ENCODE data around the gene FBH1. TPM values are rescaled to one million over a fixed set of nuclear protein-coding genes. Genes with fewer than 3 reads are reported as not detected.
"Not testable (repeated sequence)": the region's sequence is repeated elsewhere in the genome, so short reads cannot be mapped to it uniquely, and the experiment has no call there.

The FBH1 gene
- total RNA-seq, 1 experiment from 2014 or later = 50.5 TPM

- Histone ChIP-seq H3K36me3 (ENCODE audit: control insufficient read depth, insufficient read depth, low read length) (no peaks in the 10 kb centered on the region), H3K9me3 (ENCODE audit: control insufficient read depth, insufficient read depth, low read depth, low read length) (no peaks in the 10 kb centered on the region), H3K4me1 (ENCODE audit: control insufficient read depth, insufficient read depth, low read length) (no peaks in the 10 kb centered on the region), H3K4me3 (ENCODE audit: low read depth in 2 of 2, low read length in 2 of 2) (no peak overlapping the region), H3K27ac (ENCODE audit: low read length) (no peak overlapping the region), H3K27me3 (ENCODE audit: control insufficient read depth, insufficient read depth, low read length) (no peaks in the 10 kb centered on the region)
- CTCF ChIA-PET = no interaction called here
- intact Hi-C loops (cut with micrococcal nuclease; ENCODE audit: unreplicated experiment) = no loop called here
- in situ Hi-C loops (cut with HindIII; ENCODE audit: low pct_unique_long_range_greater_than_20kb, low sequenced_read_pairs) = no loop called here
- no TSS peak for BruUV-seq (replicated peaks)
- DNase-seq (ENCODE audit: low read depth, low spot score) = no peak
- TF ChIP-seq TCF7L2 (IDR thresholded peaks at IDR 0.05; ENCODE audit: low read depth, low read length) = no peak
- no peak for TF ChIP-seq CTCF (IDR thresholded peaks at IDR 0.05)
- POLR2A ChIA-PET = no interaction called here
- no peak for ATAC-seq
Observed at GRCh38 chr10:5904227-5904626, 14.2 kb downstream of the FBH1 start.

GRCh38 chr10:5905854-5906507, 15.9 kb downstream of the FBH1 start:
- H3K9me3 ChIP-seq (ENCODE audit: control insufficient read depth, insufficient read depth, low read depth, low read length) = no peaks in the 10 kb centered on the region
- DNase-seq (ENCODE audit: low read depth, low spot score) (no peak), ATAC-seq (no peak)
- in situ Hi-C loops (cut with HindIII; ENCODE audit: low pct_unique_long_range_greater_than_20kb, low sequenced_read_pairs) = no loop called here
- no peak overlapping the region for H3K4me3 ChIP-seq (ENCODE audit: low read depth in 2 of 2, low read length in 2 of 2)
- CTCF ChIA-PET = no interaction called here
- BruUV-seq (replicated peaks) = no TSS peak
- POLR2A ChIA-PET = no interaction called here
- no peak for TF ChIP-seq POLR2AphosphoS5 (IDR thresholded peaks at IDR 0.05; ENCODE audit: low read depth, low read length)
- no peak for TF ChIP-seq SIN3A (IDR thresholded peaks at IDR 0.05; ENCODE audit: borderline replicate concordance, insufficient read depth, low read depth, low read length)
- TF ChIP-seq TCF7L2 (IDR thresholded peaks at IDR 0.05; ENCODE audit: low read depth, low read length) = no peak
- no peak for TF ChIP-seq CTCF (IDR thresholded peaks at IDR 0.05)
- intact Hi-C loops (cut with micrococcal nuclease; ENCODE audit: unreplicated experiment) = no loop called here
- no peaks in the 10 kb centered on the region for H3K36me3 ChIP-seq (ENCODE audit: control insufficient read depth, insufficient read depth, low read length)
- no peak overlapping the region for H3K27ac ChIP-seq (ENCODE audit: low read length)
- no peaks in the 10 kb centered on the region for H3K27me3 ChIP-seq (ENCODE audit: control insufficient read depth, insufficient read depth, low read length)
- H3K4me1 ChIP-seq (ENCODE audit: control insufficient read depth, insufficient read depth, low read length) = no peaks in the 10 kb centered on the region

GRCh38 chr10:5906651-5907050, 16.6 kb downstream of the FBH1 start:
- intact Hi-C loops (cut with micrococcal nuclease; ENCODE audit: unreplicated experiment) = no loop called here
- no peak for TF ChIP-seq SIN3A (IDR thresholded peaks at IDR 0.05; ENCODE audit: borderline replicate concordance, insufficient read depth, low read depth, low read length)
- no peak for TF ChIP-seq CTCF (IDR thresholded peaks at IDR 0.05)
- no peak for TF ChIP-seq POLR2AphosphoS5 (IDR thresholded peaks at IDR 0.05; ENCODE audit: low read depth, low read length)
- TF ChIP-seq REST (IDR thresholded peaks at IDR 0.05; ENCODE audit: insufficient read depth in 1 of 2, low read depth in 2 of 2, low read length in 1 of 2) = no peak
- TF ChIP-seq TCF7L2 (IDR thresholded peaks at IDR 0.05; ENCODE audit: low read depth, low read length) = no peak
- DNase-seq (ENCODE audit: low read depth, low spot score) (no peak), ATAC-seq (no peak)
- no peaks in the 10 kb centered on the region for H3K36me3 ChIP-seq (ENCODE audit: control insufficient read depth, insufficient read depth, low read length)
- no peaks in the 10 kb centered on the region for H3K4me1 ChIP-seq (ENCODE audit: control insufficient read depth, insufficient read depth, low read length)
- no peak overlapping the region for H3K27ac ChIP-seq (ENCODE audit: low read length)
- in situ Hi-C loops (cut with HindIII; ENCODE audit: low pct_unique_long_range_greater_than_20kb, low sequenced_read_pairs) = no loop called here
- H3K9me3 ChIP-seq (ENCODE audit: control insufficient read depth, insufficient read depth, low read depth, low read length) = no peaks in the 10 kb centered on the region
- CTCF ChIA-PET = no interaction called here
- POLR2A ChIA-PET = no interaction called here
- BruUV-seq (replicated peaks) = no TSS peak
- H3K27me3 ChIP-seq (ENCODE audit: control insufficient read depth, insufficient read depth, low read length) = no peaks in the 10 kb centered on the region
- H3K4me3 ChIP-seq (ENCODE audit: low read depth in 2 of 2, low read length in 2 of 2) = no peak overlapping the region

- H3K4me3 ChIP-seq (ENCODE audit: low read depth in 2 of 2, low read length in 2 of 2); CTCF ChIA-PET; H3K27me3 ChIP-seq (ENCODE audit: control insufficient read depth, insufficient read depth, low read length); POLR2A ChIA-PET; H3K27ac ChIP-seq (ENCODE audit: low read length); BruUV-seq (replicated peaks); ATAC-seq; H3K36me3 ChIP-seq (ENCODE audit: control insufficient read depth, insufficient read depth, low read length); in situ Hi-C loops (cut with HindIII; ENCODE audit: low pct_unique_long_range_greater_than_20kb, low sequenced_read_pairs); DNase-seq (ENCODE audit: low read depth, low spot score); intact Hi-C loops (cut with micrococcal nuclease; ENCODE audit: unreplicated experiment); H3K9me3 ChIP-seq (ENCODE audit: control insufficient read depth, insufficient read depth, low read depth, low read length); H3K4me1 ChIP-seq (ENCODE audit: control insufficient read depth, insufficient read depth, low read length): not testable (repeated sequence)
Observed at GRCh38 chr10:5908676-5909075, 18.6 kb downstream of the FBH1 start.
